SW480 (cell line): ENCODE data around the gene RASGRP1.

Source experiments
- DNase-seq: peaks from one replicate; pipeline ENCODE4 v3.0.0-alpha.2; 2016; ENCODE audit warnings: low spot score

RASGRP1 gene

GRCh38 chr15:38565287-38565670, 665 bp upstream of the RASGRP1 start:
- no peak for DNase-seq

DNA sequence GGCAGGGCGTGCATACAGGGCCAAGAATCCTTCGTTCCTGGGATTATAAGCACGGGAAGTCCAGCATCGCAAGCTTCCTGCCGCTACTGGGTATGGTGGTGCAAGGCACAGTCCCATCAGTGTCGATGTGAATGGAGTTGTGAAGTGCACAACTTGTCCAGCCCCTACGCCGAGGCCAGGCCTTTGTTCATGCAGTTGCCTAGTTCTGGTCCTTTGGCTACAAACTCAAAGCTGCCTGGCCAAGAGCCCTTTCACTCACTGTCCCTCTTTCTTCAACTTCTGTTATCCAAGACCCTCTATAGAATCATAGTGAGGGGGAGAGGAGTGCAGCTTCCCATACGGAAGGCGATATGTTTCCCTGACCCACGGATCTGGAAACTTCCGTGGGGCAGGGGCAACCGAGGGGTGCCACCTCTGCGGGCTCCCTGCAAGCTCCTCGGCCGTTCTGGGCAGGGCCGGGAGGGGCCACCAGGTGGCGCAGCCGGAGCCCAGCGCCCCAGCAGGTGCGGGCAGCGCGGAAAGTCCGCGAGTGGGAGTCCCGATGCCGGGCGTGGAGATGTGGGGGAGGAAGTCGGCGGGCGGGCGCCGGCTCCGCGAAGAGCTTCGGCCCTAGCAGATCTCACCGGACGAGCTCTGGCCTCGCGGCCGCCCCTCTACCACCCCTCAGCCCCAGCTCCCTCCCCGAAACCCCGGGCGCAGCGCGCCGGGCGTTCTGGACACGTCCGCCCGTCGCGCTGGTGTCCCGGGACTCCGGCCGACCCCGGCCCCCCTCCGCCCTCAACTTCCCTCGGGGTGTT, 693 bp downstream of the RASGRP1 start:
- DNase-seq = peak; percentile 38

GRCh38 chr15:38562278-38562677, 2.3 kb downstream of the RASGRP1 start:
- no peak for DNase-seq

GRCh38 chr15:38560456-38560926, 4.1 kb downstream of the RASGRP1 start:
- DNase-seq = no peak

GRCh38 chr15:38559636-38560307, 4.8 kb downstream of the RASGRP1 start:
- no peak for DNase-seq

DNA sequence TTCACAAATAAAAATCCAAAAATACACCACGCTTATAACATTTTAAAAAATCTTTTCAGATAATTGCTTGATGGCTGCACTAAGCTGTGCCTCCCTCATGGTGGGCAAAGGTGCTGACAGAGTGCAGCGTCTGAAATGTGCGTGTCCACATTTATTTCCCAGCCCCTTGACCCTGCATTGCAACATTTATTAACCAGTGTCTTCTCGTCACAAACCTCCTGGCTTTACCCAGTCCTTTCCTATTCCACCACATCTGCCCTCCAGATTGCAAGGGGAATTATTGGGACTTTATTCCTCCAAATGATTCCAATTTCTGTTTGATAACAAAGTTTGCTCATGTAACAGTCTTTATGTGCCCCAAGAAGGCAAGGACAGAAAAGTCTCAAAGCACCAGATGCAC, 5.5 kb downstream of the RASGRP1 start:
- DNase-seq = no peak

DNA sequence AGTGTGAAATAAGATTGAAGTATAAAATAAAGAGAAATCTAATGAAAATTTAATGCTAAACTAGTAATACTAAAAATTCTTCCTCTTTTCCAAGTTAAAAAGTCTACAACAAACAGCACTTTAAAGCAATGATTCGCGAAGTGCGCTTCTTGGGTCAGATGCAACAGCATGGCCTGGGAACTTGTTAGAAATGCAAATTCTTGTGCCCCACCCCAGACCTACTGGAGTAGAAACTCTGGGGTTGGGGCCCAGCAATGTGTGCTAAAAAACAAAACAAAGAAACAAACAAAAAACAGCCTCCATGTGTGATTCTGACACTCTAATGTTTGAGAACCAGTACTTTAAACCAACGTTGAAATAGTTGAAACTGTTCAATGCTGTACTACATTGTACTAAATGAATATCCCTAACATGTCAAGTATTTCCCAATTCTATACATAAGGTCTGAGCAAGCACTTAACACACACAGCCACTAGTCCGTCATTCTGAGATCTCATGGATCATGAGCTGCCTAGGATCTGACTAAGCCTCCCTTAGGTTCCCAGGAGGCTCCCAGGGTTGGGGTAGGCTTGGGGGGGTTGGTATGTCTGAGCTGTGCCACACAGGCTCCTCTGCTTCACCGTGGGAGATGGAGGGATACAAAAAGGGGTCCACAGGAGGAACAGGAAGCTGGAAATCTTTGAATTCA, 6.1 kb downstream of the RASGRP1 start:
- DNase-seq = no peak

GRCh38 chr15:38557921-38558320, 6.7 kb downstream of the RASGRP1 start:
- no peak for DNase-seq

GRCh38 chr15:38555686-38556334, 8.8 kb downstream of the RASGRP1 start:
- DNase-seq = no peak

- no peak for DNase-seq
These were observed 10.3 kb downstream of the RASGRP1 start for GRCh38 chr15:38554354-38554753.

DNA sequence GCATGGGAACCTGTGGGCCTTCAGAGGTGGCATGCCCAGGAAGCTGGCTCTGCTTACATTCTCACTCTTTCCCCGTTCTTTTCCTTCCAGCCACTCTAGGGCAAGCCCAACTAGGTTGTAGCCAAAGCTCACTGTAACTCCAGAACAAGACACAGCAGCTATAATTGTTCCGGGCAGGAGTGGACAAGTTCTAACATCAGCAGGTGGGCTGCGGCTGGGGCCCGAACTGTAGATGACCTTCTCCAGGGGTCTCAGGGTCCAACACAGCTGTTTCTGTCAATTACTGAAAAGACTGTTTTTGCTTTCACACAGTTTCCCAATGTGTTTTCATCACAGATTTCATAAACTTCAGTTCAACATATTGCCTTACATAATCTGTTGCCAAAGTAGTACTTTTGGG, 11.5 kb downstream of the RASGRP1 start:
- no peak for DNase-seq

DNA sequence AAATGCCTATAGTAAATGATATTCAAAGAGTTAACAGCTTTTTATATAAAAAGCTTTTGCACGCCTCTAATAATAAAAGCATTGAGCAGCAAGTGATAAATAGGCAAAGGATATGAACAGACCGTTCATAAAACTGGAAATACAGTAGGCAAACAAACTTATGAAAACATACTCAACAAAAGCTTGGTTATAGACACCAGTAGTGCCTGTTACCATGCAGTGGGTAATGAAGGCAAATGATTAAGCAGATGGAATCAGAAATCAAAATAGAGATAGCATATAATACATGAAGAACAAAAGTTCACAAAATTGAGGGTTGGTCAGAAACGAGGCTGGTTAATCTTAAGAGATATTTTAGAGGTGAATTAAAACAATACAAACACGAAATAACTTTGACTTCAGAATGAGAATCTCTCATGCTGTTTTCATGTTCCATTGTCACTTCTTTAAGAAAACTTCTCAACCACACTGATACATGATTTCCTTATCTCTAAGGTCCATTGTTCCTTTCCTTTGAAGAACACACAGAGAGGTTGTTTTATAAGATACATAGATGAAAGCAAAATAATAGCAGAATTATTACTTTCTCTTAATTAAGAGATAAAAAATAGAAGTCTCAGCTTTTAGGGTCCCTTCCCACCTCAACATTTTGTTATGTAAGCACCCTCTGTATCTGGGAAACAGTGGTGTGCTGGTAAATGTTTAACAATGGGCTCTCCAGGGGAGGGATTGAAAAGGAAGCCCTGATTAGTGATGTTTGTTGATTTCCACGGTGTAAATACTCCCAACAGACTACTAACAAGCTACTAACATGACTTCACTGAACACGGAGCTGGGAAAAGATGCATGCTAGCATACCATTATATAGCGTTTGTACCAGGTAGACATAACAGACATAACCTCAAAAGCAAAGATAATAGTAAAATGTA, 12.6 kb downstream of the RASGRP1 start:
- DNase-seq = no peak

- DNase-seq = no peak
These were observed 15.4 kb downstream of the RASGRP1 start for GRCh38 chr15:38549222-38549621.

GRCh38 chr15:38547255-38547997, 17.2 kb downstream of the RASGRP1 start:
- DNase-seq = no peak

DNA sequence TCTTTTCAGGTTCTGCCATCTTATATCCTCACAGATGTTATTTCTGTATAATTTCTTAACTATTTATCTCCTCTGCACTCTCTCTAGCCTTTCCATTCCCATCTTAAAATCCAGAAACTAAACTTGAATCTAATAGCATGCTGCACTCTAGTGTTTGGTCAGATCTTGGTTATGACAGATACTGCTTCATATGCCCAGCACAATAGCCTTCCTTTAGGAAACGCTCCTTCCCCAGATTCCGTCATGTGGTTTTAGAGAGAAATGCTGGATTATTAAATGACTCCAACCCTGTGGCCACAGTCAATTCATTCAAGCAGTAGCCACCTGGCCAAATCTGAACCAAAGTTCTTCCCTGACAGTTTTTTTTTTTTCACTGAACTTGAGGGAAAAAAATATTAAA, 19.4 kb downstream of the RASGRP1 start:
- DNase-seq = no peak

DNA sequence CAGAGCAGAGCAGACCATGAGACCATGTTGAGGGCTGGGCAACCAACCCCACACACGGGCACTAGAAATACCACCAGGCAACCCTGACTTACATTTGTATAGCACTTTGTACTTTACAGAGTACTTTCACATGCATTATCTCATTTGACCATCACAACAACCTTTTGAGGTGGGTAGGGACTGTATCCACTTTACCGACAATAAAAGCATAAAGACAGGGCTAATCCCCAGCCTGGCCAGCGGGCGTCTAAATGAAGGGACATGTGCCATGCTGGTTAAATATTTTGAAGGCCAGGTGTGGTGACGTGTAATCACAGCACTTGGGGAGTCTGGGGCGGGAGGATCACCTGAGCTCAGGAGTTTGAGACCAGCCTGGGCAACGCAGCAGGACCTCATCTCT, 23.6 kb downstream of the RASGRP1 start:
- DNase-seq = no peak

DNA sequence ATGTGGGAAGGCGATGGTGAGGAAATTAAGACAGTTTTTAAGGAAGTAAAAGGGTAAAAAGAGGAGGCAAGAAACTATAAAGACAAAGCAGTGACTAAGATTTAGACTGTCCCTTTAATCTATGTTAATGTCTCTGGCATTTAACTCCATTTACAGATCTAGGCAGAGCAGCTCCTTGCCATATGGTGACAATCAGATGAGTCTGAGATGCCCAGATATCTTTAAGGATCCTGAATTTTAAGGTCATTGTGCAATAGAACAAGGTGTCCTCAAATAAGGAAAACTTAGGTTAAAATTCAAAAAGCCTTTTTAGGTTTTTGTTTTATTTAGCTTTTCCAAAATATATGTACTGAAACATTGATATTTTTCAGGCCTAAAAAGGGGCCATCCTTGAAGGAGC, 24.1 kb downstream of the RASGRP1 start:
- DNase-seq = no peak

- no peak for DNase-seq
These were observed 25.6 kb downstream of the RASGRP1 start for GRCh38 chr15:38539008-38539343.

- no peak for DNase-seq
These were observed 26.1 kb downstream of the RASGRP1 start for GRCh38 chr15:38538328-38539007.

DNA sequence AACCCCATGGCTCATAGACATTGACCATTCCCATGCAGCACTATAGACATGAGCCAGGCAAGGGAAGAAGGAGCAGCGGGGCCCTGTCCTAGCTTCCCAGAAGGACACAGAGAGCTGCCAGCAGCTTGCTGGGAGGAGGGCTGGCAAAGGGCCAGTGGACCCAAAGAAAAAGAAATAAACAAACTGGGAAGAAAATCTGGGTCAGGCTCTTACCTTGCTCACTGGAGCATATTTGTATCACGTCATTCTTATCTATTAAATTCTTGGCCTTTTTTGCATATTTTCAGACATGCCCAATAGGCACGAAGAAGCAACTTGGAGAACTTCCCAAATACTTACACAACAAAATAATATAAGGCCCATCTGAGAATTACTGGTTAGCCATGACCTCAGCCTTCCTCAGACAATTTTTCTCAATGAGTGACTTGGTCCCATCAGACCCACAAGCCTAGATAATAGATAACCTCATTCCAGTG, 28.4 kb downstream of the RASGRP1 start:
- DNase-seq = no peak
